Pons (tissue), 1 donor: Measurements from ENCODE around the gene CLDN4.
"Not testable (repeated sequence)": the region's sequence is repeated elsewhere in the genome, so short reads cannot be mapped to it uniquely, and the experiment has no call there.

Experiments
- DNase-seq: peaks from one replicate; pipeline ENCODE4 v3.0.0-alpha.2; 2016; ENCODE audit warnings: low spot score

Gene CLDN4, protein sequence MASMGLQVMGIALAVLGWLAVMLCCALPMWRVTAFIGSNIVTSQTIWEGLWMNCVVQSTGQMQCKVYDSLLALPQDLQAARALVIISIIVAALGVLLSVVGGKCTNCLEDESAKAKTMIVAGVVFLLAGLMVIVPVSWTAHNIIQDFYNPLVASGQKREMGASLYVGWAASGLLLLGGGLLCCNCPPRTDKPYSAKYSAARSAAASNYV

DNA sequence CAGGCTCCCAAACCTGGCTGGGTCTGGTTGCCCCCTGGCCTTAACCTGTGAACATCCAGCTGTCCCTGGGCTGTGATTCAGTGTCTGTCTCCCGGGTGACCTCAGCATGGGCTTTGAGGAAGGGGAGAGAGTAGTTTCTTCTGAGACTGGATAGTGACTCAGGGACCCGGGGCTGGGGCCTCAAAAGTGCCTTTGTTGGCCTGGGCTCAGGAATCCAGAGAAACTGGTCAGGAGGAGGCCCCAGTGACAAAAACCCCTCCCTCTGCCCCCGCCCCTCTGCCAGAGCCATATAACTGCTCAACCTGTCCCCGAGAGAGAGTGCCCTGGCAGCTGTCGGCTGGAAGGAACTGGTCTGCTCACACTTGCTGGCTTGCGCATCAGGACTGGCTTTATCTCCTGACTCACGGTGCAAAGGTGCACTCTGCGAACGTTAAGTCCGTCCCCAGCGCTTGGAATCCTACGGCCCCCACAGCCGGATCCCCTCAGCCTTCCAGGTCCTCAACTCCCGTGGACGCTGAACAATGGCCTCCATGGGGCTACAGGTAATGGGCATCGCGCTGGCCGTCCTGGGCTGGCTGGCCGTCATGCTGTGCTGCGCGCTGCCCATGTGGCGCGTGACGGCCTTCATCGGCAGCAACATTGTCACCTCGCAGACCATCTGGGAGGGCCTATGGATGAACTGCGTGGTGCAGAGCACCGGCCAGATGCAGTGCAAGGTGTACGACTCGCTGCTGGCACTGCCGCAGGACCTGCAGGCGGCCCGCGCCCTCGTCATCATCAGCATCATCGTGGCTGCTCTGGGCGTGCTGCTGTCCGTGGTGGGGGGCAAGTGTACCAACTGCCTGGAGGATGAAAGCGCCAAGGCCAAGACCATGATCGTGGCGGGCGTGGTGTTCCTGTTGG lies at the start of gene CLDN4:
CLDN4 (plus strand) TSS at position 316 of the 903 bp plus-strand sequence; CDS start at position 522, 206 bp downstream.
- no peak for DNase-seq

- DNase-seq: no peak
These were observed 44.2 kb upstream of the CLDN4 start for GRCh38 chr7:73786588-73786987.

GRCh38 chr7:73787786-73788048 lies 43.1 kb upstream of the CLDN4 start:
- DNase-seq: not testable (repeated sequence)

DNA sequence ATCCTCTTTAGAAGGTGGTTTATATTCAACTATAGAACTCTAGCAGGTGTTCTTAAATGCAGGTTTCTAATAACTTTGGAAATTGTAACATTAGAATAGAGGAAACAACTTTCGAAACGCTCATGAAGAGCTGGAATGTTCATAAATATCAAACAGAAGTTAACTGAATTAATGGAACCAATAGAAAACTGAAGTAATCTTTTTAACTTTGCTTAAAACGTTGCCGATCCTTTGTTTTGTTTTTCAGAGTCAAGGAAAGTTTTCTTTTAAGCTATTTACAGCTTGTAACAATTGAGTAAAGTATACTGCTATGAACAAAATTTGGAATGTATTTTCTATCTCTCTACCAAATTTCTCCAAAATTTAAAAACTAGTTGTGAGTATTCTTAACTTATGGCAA lies 41.7 kb upstream of the CLDN4 start:
- no peak for DNase-seq

DNA sequence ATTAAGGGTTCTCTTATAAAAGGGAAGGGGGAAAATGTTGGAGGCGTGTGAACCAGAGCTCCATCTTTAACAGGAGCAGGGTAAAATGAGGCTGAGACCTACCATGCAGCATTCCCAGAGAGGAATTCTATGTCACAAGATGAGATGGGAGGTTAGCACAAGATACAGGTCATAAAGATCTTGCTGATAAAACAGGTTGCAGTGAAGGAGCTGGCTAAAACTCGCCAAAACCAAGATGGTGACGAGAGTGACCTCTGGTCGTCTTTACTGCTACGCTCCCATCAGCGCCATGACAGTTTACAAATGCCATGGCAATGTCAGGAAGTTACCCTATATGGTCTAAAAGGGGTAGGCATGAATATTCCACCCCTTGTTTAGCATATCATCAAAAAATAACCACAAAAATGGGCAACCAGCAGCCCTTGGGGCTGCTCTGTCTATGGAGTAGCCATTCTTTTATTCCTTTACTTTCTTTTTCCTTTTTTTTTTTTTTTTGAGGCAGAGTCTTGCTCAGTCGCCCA lies 39.6 kb upstream of the CLDN4 start:
- DNase-seq: not testable (repeated sequence)

- not testable (repeated sequence) for DNase-seq
These were observed 35.6 kb upstream of the CLDN4 start for GRCh38 chr7:73795188-73795587.

GRCh38 chr7:73796656-73797055 lies 34.1 kb upstream of the CLDN4 start:
- not testable (repeated sequence) for DNase-seq

DNA sequence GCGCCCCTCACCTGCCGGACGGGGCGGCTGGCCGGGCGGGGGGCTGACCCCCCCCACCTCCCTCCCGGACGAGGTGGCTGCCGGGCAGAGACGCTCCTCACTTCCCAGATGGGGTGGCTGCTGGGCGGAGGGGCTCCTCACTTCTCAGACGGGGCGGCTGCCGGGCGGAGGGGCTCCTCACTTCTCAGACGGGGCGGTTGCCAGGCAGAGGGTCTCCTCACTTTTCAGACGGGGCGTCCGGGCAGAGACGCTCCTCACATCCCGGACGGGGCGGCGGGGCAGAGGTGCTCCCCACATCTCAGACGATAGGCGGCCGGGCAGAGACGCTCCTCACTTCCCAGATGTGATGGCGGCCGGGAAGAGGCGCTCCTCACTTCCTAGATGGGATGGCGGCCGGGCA lies 33.6 kb upstream of the CLDN4 start:
- not testable (repeated sequence) for DNase-seq

DNA sequence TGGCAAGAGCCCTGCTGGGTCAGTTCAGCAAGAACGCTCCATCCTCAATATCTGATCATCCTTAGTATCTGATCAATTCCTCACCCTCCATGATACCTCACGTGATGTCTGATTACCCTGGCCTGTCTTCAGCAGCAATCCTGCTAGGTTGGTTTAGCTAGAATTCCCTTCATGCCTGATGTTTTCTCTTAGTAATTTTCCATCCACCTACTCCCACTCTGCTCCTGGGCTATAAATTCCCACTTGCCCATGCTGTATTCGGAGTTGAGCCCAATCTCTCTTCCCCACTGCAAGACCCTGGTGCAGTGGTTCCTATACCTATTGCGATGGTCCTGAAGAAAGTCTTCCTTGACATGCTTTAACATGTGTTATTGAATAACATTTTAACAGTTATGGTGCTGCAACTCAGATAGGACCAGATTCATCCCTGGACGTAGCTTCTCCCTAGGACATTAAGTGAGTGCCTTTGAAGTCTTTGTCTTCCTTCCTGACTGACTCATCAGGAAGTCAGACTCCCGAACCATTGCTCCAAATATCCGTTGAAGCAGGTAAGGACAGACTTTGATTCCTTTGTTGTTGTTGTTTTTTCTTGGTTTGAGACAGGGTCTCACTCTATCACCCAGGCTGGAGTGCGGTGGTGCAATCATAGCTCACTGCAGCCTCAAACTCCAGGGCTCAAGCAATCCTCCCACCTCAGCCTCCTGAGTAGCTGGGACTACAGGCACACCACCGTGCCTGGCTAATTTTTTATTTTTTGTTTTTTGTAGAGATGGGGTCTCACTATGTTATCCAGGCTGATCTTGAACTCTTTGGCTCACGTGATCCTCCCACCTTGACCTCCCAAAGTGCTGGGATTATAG lies 31.3 kb upstream of the CLDN4 start:
- DNase-seq: no peak

DNA sequence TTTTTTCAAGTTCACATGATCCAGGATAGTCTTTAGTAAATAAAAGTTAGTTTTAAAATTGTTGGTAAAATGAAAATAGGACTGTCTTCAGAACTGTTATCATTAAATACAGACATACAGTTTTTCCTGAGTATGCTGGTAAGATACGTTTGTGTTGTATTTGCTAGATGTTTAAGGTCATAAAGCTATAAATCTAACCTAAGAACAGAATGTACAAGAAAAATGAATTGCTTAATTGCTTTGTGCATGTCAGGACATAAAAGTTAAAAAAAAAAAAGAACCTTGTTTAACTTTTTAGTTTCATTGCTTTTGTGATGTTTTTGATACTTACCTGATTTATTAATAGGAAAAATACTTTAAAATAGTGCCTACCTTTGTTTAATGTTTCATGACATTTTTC lies 29.2 kb upstream of the CLDN4 start:
- DNase-seq: no peak

DNA sequence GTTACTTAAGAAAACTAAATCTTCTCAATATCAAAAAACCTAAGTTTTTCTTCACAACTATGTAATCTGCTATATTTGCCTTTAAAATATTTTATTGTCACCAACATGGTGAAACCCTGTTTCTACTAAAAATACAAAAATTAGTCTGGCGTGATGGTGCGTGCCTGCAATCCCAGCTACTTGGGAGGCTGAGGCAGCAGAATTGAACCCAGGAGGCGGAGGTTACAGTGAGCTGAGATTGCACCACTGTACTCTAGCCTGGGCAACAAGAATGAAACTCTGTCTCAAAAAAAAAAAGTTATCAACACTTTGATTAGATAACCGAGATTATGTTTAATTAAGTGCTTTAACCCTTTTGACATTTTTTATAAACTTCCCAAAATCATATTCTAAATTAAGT lies 28.3 kb upstream of the CLDN4 start:
- DNase-seq: no peak

- no peak for DNase-seq
These were observed 21.3 kb upstream of the CLDN4 start for GRCh38 chr7:73809467-73809951.

DNA sequence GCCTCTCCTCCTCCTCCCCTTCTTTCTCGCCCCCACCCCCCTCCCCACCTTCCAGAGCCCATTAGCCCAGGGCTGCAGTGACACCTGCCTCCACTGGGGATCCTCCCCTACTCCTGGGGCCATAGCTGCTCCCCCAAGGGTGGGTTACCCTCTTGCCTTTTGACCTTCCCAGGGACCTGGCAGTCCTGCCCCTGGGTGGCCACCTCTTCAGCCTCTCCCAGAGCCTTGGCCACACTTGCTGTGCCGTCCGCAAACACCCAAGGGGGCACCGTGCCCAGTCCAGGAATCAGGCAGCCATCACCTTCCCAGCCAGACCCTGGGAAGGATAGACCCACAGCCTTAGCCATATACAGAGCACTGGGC lies 19.8 kb upstream of the CLDN4 start:
- no peak for DNase-seq

- peak; percentile 5 for DNase-seq
These were observed 19.0 kb upstream of the CLDN4 start for GRCh38 chr7:73811760-73812168.

GRCh38 chr7:73812996-73813395 lies 17.8 kb upstream of the CLDN4 start:
- DNase-seq: no peak

GRCh38 chr7:73815436-73815835 lies 15.4 kb upstream of the CLDN4 start:
- DNase-seq: no peak

DNA sequence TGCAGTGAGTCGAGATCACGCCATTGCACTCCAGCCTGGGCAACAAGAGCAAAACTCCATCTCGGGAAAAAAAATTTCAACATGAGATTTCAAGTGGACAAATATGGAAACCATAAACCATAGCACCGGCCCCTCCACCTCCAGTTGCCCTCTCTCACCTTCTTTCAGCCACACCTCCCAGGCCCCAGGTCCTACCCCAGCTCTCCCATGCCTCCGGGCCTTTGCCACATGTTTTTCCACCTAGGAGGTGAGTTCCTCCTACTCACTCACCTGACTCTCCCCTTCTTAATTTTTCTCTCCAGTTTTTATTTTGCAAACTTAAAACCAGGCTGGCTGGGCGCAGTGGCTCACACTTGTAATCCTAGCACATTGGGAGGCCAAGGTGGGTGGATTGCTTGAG lies 13.7 kb upstream of the CLDN4 start:
- no peak for DNase-seq

DNA sequence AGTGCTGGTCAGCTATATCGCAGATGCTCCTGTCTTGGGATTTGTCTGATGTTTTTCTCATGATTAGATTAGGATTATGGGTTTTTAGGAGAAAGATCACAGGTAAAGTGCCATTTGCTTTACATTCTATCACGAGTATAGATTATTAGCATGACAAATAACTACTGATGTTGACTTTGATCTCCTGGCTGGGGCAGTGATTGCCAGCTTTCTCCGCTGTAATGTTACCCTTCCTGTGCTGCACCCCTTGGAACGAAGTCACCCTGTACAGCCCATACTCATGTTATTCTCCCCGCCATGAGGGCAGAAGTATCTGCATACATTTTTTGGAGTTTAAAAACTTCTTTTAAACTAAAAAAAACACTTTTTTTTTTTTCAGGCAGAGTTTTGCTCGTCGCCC lies 10.8 kb upstream of the CLDN4 start:
- DNase-seq: no peak

DNA sequence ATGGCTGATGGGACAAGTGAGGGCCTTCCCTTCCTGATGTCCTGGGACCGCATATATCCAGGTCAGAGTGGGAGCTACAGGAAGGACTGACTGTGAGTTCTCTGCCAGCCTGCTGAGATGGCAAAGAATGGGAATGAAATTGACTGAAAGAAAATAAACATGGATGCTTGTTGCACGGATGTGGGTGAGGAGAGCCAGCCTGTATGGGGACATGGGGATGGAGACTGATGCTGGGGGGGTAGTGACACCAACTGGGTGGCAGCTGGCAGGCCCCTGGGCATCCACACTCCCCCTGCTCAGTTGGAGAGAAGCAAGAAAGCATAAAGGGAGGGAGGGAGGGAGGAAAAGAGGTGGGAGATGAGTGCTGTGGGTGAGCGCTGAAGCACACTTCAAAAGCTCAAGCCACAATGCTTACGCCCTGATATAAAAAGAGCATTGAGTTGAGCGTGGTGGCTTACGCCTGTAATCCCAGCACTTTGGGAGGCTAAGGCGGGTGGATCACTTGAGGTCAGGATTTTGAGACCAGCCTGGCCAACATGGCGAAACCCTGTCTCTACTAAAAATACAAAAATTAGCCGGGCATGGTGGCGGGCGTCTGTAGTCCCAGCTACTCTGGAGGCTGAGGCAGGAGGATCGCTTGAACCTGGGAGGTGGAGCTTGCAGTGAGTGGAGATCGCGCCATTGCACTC lies 9.1 kb upstream of the CLDN4 start:
- not testable (repeated sequence) for DNase-seq

GRCh38 chr7:73822319-73823173 lies 8.2 kb upstream of the CLDN4 start:
- DNase-seq: no peak

DNA sequence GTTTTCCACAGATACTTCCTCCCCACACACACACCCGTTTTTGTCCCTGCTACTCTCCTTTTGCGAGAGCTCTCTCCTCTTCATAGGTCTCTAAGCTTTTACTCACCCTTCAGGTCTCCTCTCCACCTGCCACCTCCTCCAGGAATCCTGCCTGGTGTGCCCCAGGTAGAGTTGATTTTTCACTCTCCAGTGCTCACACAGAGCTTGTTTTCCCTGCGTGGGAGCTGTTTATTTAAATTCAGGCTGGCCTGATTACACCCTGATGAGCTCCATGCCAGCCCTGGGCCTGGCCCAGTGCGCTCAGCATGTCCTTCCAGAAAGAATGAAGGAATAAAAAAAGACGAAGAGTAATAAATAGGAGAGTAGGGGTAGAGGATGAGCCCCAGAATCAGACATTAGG lies 7.5 kb upstream of the CLDN4 start:
- DNase-seq: no peak
